ENCODE results near the gene EFCAB14.
"Not testable (repeated sequence)": the region's sequence is repeated elsewhere in the genome, so short reads cannot be mapped to it uniquely, and the experiment has no call there.

EFCAB14 gene

DNA sequence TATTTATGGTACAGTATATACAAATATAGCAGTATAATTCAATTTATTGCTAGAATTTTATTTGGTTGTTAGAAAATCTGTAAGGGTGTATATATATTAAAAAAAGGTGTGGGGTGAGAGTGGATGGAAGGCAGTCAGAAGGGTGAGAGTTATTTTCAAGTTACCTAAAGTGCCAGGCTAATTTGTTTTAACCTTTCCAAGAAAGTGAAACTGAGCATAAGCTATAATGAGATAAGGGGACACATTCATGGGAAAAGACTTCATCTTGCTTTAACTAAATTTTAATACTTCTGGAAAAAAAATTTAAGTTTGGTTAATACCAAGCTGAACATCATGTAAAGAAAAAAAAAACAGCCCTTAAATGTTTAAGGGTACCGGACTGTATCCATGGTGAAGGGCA lies 42.4 kb downstream of the EFCAB14 start:
- peaks cover 0 to 3% (median 0%) of the 10 kb centered on the region in 5 donors for H3K4me1 ChIP-seq (ENCODE audit: control insufficient read depth in 5 of 5, insufficient read depth in 5 of 5, low read length in 5 of 5)
- H3K27ac ChIP-seq (ENCODE audit: low read depth, low read length), result no peak overlapping the region
- H3K9ac ChIP-seq (ENCODE audit: low read length in 5 of 5), result no peak overlapping the region
- H3K4me3 ChIP-seq (ENCODE audit: low read depth in 1 of 5, low read length in 5 of 5), result no peak overlapping the region
- no peaks in the 10 kb centered on the region for H3K27me3 ChIP-seq (ENCODE audit: control insufficient read depth in 5 of 5, insufficient read depth in 4 of 5, low read length in 5 of 5)
- no peaks in the 10 kb centered on the region for H3K9me3 ChIP-seq (ENCODE audit: control insufficient read depth in 5 of 5, low read length in 5 of 5)
- peaks cover 44 to 82% (median 49%) of the 10 kb centered on the region in 5 donors for H3K36me3 ChIP-seq (ENCODE audit: control insufficient read depth in 5 of 5, insufficient read depth in 5 of 5, low read length in 5 of 5)

DNA sequence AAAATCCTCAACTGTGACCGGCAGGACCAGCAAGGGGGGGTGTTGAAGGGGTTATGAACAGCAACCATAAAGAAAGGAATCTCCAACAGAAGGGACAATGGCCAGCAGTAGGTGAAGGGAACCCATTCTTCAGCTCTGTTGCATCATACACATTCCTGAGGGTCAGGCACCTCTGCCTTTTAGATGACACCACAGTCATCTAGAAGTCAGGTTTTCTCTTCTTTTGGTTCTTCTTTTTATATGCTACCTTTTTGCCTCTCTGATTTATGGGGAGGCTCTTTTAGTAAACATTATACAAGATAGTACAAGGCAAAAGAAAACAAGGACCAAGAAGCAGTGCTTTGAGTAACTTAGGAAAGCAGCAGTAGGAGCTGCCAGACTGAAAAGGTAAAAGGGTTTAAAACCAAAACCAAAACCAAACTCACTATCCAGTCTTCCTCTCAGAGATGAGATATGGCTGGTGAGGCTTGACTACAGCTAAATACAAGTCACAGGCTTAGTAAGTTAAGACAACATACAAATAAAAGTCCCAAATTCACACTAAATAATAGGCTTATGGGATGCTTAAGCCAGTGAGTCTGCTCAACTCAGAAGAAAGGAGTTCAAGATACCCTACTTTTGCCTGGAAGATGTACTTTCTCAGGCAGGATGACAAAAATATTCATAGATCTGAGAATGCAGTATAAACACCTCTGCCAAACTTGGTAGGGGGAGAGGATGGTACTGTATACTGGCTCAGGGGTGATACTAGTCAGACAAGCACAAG lies 43.2 kb downstream of the EFCAB14 start:
- Histone ChIP-seq H3K27ac (ENCODE audit: low read depth, low read length) (no peak overlapping the region), H3K4me1 (ENCODE audit: control insufficient read depth in 5 of 5, insufficient read depth in 5 of 5, low read length in 5 of 5) (no peaks in the 10 kb centered on the region), H3K9ac (ENCODE audit: low read length in 5 of 5) (no peak overlapping the region), H3K9me3 (ENCODE audit: control insufficient read depth in 5 of 5, low read length in 5 of 5) (no peaks in the 10 kb centered on the region), H3K4me3 (ENCODE audit: low read depth in 1 of 5, low read length in 5 of 5) (no peak overlapping the region), H3K36me3 (ENCODE audit: control insufficient read depth in 5 of 5, insufficient read depth in 5 of 5, low read length in 5 of 5) (peaks cover 40 to 75% (median 42%) of the 10 kb centered on the region in 5 donors), H3K27me3 (ENCODE audit: control insufficient read depth in 5 of 5, insufficient read depth in 4 of 5, low read length in 5 of 5) (no peaks in the 10 kb centered on the region)

DNA sequence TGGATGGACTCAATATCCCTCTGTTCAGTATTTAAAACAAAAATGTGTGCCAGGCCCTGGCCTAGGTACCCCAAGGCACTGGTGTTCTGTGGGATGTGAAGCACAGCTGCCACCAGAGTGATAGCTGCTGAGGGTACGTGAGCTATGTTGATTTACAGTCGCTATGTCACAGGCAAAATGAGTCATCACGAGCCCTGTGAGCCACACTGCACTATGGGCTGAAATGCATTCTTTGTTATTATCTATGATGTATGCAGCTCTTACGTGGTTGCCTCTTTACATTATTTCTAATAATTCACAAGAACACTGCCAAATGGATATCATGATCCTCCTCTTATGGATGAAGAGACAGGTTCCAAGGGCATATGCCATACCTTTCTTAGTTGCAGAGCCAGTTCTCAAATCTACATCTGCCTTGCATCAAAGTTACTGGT lies 45.1 kb downstream of the EFCAB14 start:
- Histone ChIP-seq H3K27me3 (ENCODE audit: control insufficient read depth in 5 of 5, insufficient read depth in 4 of 5, low read length in 5 of 5) (no peaks in the 10 kb centered on the region), H3K9ac (ENCODE audit: low read length in 5 of 5) (no peak overlapping the region), H3K4me1 (ENCODE audit: control insufficient read depth in 5 of 5, insufficient read depth in 5 of 5, low read length in 5 of 5) (peaks cover 0 to 4% (median 1%) of the 10 kb centered on the region in 5 donors), H3K36me3 (ENCODE audit: control insufficient read depth in 5 of 5, insufficient read depth in 5 of 5, low read length in 5 of 5) (peaks cover 27 to 58% (median 29%) of the 10 kb centered on the region in 5 donors), H3K4me3 (ENCODE audit: low read depth in 1 of 5, low read length in 5 of 5) (no peak overlapping the region), H3K27ac (ENCODE audit: low read depth, low read length) (no peak overlapping the region), H3K9me3 (ENCODE audit: control insufficient read depth in 5 of 5, low read length in 5 of 5) (no peaks in the 10 kb centered on the region)

DNA sequence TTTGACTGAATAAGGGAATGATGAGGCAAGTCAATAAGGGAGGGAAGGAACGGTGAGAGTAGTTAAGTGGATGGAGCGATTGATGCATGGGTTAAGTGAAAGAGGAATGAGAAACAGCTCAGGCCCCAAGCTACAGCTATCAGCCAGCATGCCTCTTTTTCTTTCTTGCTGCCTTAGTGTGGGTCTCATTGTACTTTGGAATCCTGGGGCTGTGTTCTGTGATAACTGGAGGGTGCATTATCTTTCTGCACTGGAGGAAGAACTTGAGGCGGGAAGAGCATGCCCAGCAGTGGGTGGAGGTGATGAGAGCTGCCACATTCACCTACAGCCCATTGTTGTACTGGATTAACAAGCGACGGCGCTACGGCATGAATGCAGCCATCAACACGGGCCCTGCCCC lies 46.2 kb downstream of the EFCAB14 start:
- peaks cover 0 to 11% (median 6%) of the 10 kb centered on the region in 5 donors for H3K4me1 ChIP-seq (ENCODE audit: control insufficient read depth in 5 of 5, insufficient read depth in 5 of 5, low read length in 5 of 5)
- H3K27ac ChIP-seq (ENCODE audit: low read depth, low read length), result no peak overlapping the region
- peaks cover 22 to 48% (median 24%) of the 10 kb centered on the region in 5 donors for H3K36me3 ChIP-seq (ENCODE audit: control insufficient read depth in 5 of 5, insufficient read depth in 5 of 5, low read length in 5 of 5)
- H3K9me3 ChIP-seq (ENCODE audit: control insufficient read depth in 5 of 5, low read length in 5 of 5), result no peaks in the 10 kb centered on the region
- no peak overlapping the region for H3K9ac ChIP-seq (ENCODE audit: low read length in 5 of 5)
- H3K27me3 ChIP-seq (ENCODE audit: control insufficient read depth in 5 of 5, insufficient read depth in 4 of 5, low read length in 5 of 5), result no peaks in the 10 kb centered on the region
- no peak overlapping the region for H3K4me3 ChIP-seq (ENCODE audit: low read depth in 1 of 5, low read length in 5 of 5)

DNA sequence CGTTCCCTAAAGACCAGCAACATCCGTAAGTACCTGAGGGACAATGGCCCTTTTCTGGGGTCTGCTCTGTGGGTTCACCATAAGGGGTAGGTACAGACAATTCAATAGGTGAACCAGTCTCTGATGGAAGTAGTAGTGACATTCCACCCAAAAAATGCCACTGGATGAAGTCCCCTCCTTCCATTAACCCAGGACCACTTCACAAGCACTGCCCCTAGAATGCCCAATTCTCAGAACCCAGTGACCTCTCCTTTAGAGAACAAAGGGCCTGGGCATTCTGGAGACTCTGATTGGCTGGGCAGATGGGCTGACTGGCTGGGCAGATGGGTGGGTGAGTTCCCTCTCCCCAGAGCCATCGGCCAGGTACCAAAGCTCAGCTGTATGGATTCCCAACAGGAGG lies 47.4 kb downstream of the EFCAB14 start, which contains the start of gene TEX38:
Gene TEX38, plus strand, starts transcription at position 301 of the 400 bp plus-strand sequence. Its CDS starts 81 bp downstream, at position 382.
- no peaks in the 10 kb centered on the region for H3K9me3 ChIP-seq (ENCODE audit: control insufficient read depth in 5 of 5, low read length in 5 of 5)
- no peak within 1 kb of the TSS for H3K4me3 ChIP-seq (ENCODE audit: low read depth in 1 of 5, low read length in 5 of 5)
- no peak within 1 kb of the TSS for H3K27ac ChIP-seq (ENCODE audit: low read depth, low read length)
- H3K27me3 ChIP-seq (ENCODE audit: control insufficient read depth in 5 of 5, insufficient read depth in 4 of 5, low read length in 5 of 5), result no peaks in the 10 kb centered on the region
- peaks cover 10 to 22% (median 17%) of the 10 kb centered on the region in 5 donors for H3K4me1 ChIP-seq (ENCODE audit: control insufficient read depth in 5 of 5, insufficient read depth in 5 of 5, low read length in 5 of 5)
- no peak within 1 kb of the TSS for H3K9ac ChIP-seq (ENCODE audit: low read length in 5 of 5)
- peaks cover 13 to 38% (median 18%) of the 10 kb centered on the region in 5 donors for H3K36me3 ChIP-seq (ENCODE audit: control insufficient read depth in 5 of 5, insufficient read depth in 5 of 5, low read length in 5 of 5)

GRCh38 chr1:46670134-46670533 lies 48.8 kb downstream of the EFCAB14 start:
- Histone ChIP-seq H3K36me3 (ENCODE audit: control insufficient read depth in 5 of 5, insufficient read depth in 5 of 5, low read length in 5 of 5) (peaks cover 7 to 32% (median 14%) of the 10 kb centered on the region in 5 donors), H3K27me3 (ENCODE audit: control insufficient read depth in 5 of 5, insufficient read depth in 4 of 5, low read length in 5 of 5) (no peaks in the 10 kb centered on the region), H3K9ac (ENCODE audit: low read length in 5 of 5) (no peak overlapping the region), H3K4me1 (ENCODE audit: control insufficient read depth in 5 of 5, insufficient read depth in 5 of 5, low read length in 5 of 5) (peaks cover 12 to 29% (median 24%) of the 10 kb centered on the region in 5 donors), H3K4me3 (ENCODE audit: low read depth in 1 of 5, low read length in 5 of 5) (no peak overlapping the region), H3K9me3 (ENCODE audit: control insufficient read depth in 5 of 5, low read length in 5 of 5) (no peaks in the 10 kb centered on the region), H3K27ac (ENCODE audit: low read depth, low read length) (no peak overlapping the region)

DNA sequence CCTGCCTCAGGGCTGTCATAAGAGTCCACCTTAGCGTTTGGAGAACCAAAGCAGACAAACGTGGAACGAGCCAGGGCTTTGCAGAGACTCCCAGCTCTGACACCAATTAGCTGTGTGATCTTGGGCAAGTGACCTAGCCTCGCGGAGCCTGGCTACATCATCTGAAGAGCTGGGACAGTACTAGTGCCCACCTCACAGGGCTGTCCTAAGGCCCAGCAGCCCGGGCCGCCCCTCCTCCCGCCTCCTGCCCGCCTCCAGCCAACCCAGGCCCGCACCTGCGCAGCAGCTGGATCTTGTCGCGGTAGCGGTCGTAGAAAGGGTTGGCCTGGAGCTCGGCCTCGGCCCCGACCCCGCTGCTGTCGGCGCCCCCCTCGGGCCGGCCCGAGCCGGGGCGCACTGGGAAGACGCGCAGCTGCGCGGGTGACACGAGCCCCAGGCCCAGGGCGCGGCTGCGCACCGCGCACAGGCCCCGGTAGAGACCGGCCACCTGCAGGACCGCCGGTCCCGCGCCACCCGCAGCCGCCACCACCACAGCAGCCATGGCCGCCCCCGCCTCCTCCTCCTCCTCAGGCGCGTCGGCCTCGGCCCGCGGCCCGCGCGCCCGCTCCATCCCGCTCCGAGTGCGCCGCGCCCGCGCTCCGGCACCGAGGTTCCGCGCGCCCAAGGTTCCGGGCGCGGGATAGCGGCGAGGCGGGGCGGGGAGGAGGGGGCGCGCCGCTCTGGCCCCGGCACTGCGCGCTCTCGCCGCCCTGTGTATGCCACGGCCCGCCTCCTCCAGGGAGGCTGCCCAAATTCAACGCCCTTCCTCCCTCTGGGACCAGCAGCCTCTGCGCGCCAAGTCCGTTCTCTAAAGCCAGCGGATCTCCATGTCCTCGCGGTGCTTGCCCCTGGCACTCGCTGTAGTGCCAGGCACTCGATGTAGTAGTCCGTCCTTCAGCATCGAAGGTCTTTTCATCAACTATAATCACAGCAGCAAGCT lies 50.8 kb downstream of the EFCAB14 start, which contains the start of gene ATPAF1:
Gene ATPAF1, minus strand, starts transcription at position 583 of the 979 bp plus-strand sequence. Its CDS starts 42 bp downstream, at position 541.
- peak within 1 kb of the TSS; percentile 70 to 96 (median 95) for H3K4me3 ChIP-seq (ENCODE audit: low read depth in 1 of 5, low read length in 5 of 5)
- peaks cover 12 to 29% (median 24%) of the 10 kb centered on the region in 5 donors for H3K4me1 ChIP-seq (ENCODE audit: control insufficient read depth in 5 of 5, insufficient read depth in 5 of 5, low read length in 5 of 5)
- H3K27ac ChIP-seq (ENCODE audit: low read depth, low read length), result peak within 1 kb of the TSS; percentile 62
- no peaks in the 10 kb centered on the region for H3K27me3 ChIP-seq (ENCODE audit: control insufficient read depth in 5 of 5, insufficient read depth in 4 of 5, low read length in 5 of 5)
- peaks cover 6 to 28% (median 18%) of the 10 kb centered on the region in 5 donors for H3K36me3 ChIP-seq (ENCODE audit: control insufficient read depth in 5 of 5, insufficient read depth in 5 of 5, low read length in 5 of 5)
- peak within 1 kb of the TSS; percentile 69 to 95 (median 92) for H3K9ac ChIP-seq (ENCODE audit: low read length in 5 of 5)
- no peaks in the 10 kb centered on the region for H3K9me3 ChIP-seq (ENCODE audit: control insufficient read depth in 5 of 5, low read length in 5 of 5)

DNA sequence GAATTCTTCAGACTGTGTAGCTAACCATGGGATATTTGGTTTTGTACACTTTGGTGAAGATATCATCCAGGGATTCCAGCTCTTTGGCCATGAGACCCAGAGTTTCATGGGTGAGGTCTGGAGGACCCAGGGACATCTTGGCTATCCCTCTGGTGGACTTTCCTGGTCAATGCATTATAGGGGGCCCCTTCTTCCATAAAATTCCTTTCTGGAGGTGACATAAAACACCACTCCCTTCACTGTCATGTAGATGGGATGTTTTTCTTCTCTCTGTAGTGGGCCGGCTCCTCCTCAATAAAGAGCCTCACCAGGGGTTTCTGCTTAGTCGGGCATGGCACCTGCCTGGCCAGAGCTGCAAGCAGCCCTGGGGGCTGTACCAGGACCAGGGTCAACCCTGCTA lies 52.9 kb downstream of the EFCAB14 start:
- Histone ChIP-seq H3K9ac (ENCODE audit: low read length in 5 of 5) (no peak overlapping the region), H3K9me3 (ENCODE audit: control insufficient read depth in 5 of 5, low read length in 5 of 5) (no peaks in the 10 kb centered on the region), H3K4me3 (ENCODE audit: low read depth in 1 of 5, low read length in 5 of 5) (no peak overlapping the region), H3K4me1 (ENCODE audit: control insufficient read depth in 5 of 5, insufficient read depth in 5 of 5, low read length in 5 of 5) (peaks cover 12 to 29% (median 24%) of the 10 kb centered on the region in 5 donors), H3K27me3 (ENCODE audit: control insufficient read depth in 5 of 5, insufficient read depth in 4 of 5, low read length in 5 of 5) (no peaks in the 10 kb centered on the region), H3K27ac (ENCODE audit: low read depth, low read length) (no peak overlapping the region), H3K36me3 (ENCODE audit: control insufficient read depth in 5 of 5, insufficient read depth in 5 of 5, low read length in 5 of 5) (peaks cover 6 to 21% (median 16%) of the 10 kb centered on the region in 5 donors)

DNA sequence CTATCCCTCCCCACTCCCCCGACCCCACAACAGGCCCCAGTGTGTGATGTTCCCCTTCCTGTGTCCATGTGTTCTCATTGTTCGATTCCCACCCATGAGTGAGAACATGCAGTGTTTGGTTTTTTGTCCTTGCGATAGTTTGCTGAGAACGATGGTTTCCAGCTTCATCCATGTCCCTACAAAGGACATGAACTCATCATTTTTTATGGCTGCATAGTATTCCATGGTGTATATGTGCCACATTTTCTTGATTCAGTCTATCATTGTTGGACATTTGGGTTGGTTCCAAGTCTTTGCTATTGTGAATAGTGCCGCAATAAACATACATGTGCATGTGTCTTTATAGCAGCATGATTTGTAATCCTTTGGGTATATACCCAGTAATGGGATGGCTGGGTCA lies 56.0 kb downstream of the EFCAB14 start:
- H3K27ac ChIP-seq (ENCODE audit: low read depth, low read length); H3K9ac ChIP-seq (ENCODE audit: low read length in 5 of 5); H3K9me3 ChIP-seq (ENCODE audit: control insufficient read depth in 5 of 5, low read length in 5 of 5); H3K27me3 ChIP-seq (ENCODE audit: control insufficient read depth in 5 of 5, insufficient read depth in 4 of 5, low read length in 5 of 5); H3K4me3 ChIP-seq (ENCODE audit: low read depth in 1 of 5, low read length in 5 of 5): not testable (repeated sequence)
- Histone ChIP-seq H3K4me1 (ENCODE audit: control insufficient read depth in 5 of 5, insufficient read depth in 5 of 5, low read length in 5 of 5) (peaks cover 12 to 21% (median 19%) of the 10 kb centered on the region in 5 donors), H3K36me3 (ENCODE audit: control insufficient read depth in 5 of 5, insufficient read depth in 5 of 5, low read length in 5 of 5) (peaks cover 20 to 35% (median 31%) of the 10 kb centered on the region in 5 donors)

Measured in subcutaneous abdominal adipose tissue (tissue), 5 donors.